HG02678 (cell line): ENCODE data around the gene MINDY1.
A peak's percentile ranks its signal among the peaks of the same experiment; 100 is the strongest.

Experiments
- ATAC-seq: cut with Tn5 transposase; IDR thresholded peaks from one replicate; pipeline ENCODE4 v1.9.1; 2021; ENCODE audit warnings: mild to moderate bottlenecking, moderate library complexity; ENCODE audit not compliant: unreplicated experiment

The MINDY1 gene

GRCh38 chr1:150987924-150988323, 18.8 kb downstream of the MINDY1 start:
- no peak for ATAC-seq

GRCh38 chr1:150985179-150985825, 21.4 kb downstream of the MINDY1 start:
- ATAC-seq = no peak

GRCh38 chr1:150981805-150982712, 24.6 kb downstream of the MINDY1 start, which contains the start of gene ANXA9:
Gene ANXA9 (plus strand): TSS chr1:150982292. CDS start chr1:150983106, 814 bp downstream.
- no peak for ATAC-seq

GRCh38 chr1:150981177-150981804, 25.4 kb downstream of the MINDY1 start:
- ATAC-seq = no peak

GRCh38 chr1:150979092-150980056, 27.3 kb downstream of the MINDY1 start:
- ATAC-seq = peak; percentile 41

- ATAC-seq = no peak
Observed at GRCh38 chr1:150976879-150977694, 29.6 kb downstream of the MINDY1 start.

- no peak for ATAC-seq
Observed at GRCh38 chr1:150976401-150976821, 30.3 kb downstream of the MINDY1 start.

GRCh38 chr1:150974580-150975478, 31.9 kb downstream of the MINDY1 start, which contains the start of gene CERS2:
Gene CERS2 (minus strand): TSS chr1:150974835. CDS start chr1:150969090, 5,745 bp downstream.
- ATAC-seq = peak; percentile 60

GRCh38 chr1:150973836-150974579, 32.7 kb downstream of the MINDY1 start:
- peak; percentile 48 for ATAC-seq

- no peak for ATAC-seq
Observed at GRCh38 chr1:150973258-150973835, 33.4 kb downstream of the MINDY1 start.

- no peak for ATAC-seq
Observed at GRCh38 chr1:150972417-150972940, 34.2 kb downstream of the MINDY1 start.

GRCh38 chr1:150971583-150972416, 34.9 kb downstream of the MINDY1 start:
- ATAC-seq = no peak

GRCh38 chr1:150970808-150971582, 35.7 kb downstream of the MINDY1 start:
- ATAC-seq = no peak

- ATAC-seq = no peak
Observed at GRCh38 chr1:150969626-150970025, 37.1 kb downstream of the MINDY1 start.

- ATAC-seq = no peak
Observed at GRCh38 chr1:150968491-150968890, 38.2 kb downstream of the MINDY1 start.
